Stimulated activated CD4-positive, alpha-beta T cell treated with anti-CD3 and anti-CD28 coated beads, Interleukin-4, amount 100 ng/mL, for 1 hour (primary cell): ENCODE measurements around the gene PROX2.

Source experiments
- DNase-seq: peaks from one replicate; pipeline ENCODE4 v3.0.0-alpha.2; 2020

PROX2 gene

DNA sequence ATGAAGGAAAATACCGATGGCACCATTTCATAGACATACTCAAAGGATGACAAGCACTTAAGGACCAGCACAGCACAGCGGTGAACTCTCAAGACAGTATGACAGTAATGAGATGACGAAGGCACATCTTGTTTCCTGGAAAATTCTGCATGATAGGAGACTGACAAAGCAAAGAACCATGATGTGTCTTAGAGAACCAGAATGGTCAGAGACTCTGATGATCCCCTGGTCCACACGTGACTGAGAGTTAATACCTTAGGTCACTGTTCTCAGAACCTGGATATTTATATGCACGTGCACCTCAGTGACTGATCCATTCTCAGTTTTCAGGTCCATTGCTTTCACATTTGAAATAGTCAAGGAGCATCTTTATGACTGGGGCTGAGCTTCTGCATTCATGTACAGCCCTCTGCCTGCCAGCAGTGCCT, 35.3 kb downstream of the PROX2 start:
- DNase-seq: no peak

GRCh38 chr14:74838166-74838565, 37.8 kb downstream of the PROX2 start:
- DNase-seq: no peak

GRCh38 chr14:74836251-74836960, 39.5 kb downstream of the PROX2 start:
- no peak for DNase-seq

- DNase-seq: peak; percentile 10
Observed at GRCh38 chr14:74835645-74836250, 40.2 kb downstream of the PROX2 start.

DNA sequence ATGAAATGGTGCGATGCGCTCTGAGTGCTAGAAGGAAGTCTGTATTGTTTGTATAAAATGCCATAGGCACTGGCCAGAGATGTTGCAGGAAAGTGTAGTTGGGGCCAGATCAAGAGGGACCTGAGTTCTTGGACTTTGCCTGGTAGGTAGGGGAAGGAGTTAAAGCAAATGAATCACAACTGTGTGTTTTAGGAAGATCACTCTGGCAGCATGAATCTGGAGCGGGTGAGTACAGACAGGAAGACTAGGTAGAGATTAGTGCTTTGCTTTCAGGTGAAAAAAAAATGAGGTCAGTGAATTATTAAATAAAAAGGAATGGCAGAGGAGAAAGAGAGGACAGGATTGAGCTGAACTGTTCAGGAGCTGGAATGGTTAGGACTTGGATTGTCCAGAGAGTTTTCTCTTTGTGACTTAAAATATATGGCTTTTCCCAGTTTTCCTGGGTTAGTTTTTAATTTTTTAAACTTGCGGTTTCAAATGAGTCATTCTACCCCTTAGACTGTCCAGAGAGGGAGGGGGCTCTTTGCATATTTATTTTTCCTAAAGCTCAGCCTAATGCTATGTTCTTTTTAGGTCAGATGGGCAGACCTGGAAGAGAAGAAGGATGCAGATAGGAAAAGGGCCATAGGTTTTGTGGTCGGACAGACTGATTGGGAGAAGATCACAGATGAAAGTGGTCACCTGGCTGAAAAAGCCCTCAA, 41.1 kb downstream of the PROX2 start:
- DNase-seq: no peak

- no peak for DNase-seq
Observed at GRCh38 chr14:74832849-74833248, 43.1 kb downstream of the PROX2 start.

GRCh38 chr14:74829251-74829650, 46.7 kb downstream of the PROX2 start:
- no peak for DNase-seq

DNA sequence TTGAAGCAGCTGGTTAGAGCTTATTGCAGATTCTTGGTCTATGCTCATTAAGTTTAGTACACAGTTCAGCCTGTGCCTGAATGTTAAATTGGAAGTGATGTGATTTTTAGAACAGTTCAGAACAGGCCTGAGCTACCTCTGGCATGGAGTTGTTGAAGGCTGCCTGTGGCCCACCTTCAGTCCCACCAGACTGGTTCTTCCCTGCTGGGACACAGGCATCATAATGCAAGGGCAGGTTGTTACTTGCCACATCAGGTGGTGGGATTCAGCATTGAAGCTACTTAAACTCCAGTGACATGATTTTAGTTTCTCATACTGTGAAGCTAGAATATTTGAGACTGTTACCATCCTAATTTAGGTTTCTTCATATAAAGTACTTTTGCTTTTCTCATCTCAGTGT, 49.4 kb downstream of the PROX2 start:
- DNase-seq: no peak
